GM23248 (cell line): ENCODE measurements around the gene UBP1. TPM values are rescaled to one million over a fixed set of nuclear protein-coding genes. Genes with fewer than 3 reads are reported as not detected.

Experiments used
- DNase-seq: peaks from one replicate; pipeline ENCODE4 v3.0.0-alpha.2; 2015
- H2AFZ ChIP-seq: fragments of 200-600 bp; sonication (generic); 2 replicates; pipeline ENCODE4 v1.6.1; 2016; ENCODE audit warnings: antibody characterized with exemption
- H3F3A ChIP-seq: fragments of 200-600 bp; sonication (generic); 2 replicates; pipeline ENCODE4 v1.6.1; 2016; ENCODE audit warnings: mild to moderate bottlenecking, antibody characterized with exemption, mixed run types; ENCODE audit not compliant: insufficient read depth
- H3K27ac ChIP-seq: fragments of 200-600 bp; sonication (generic); 2 replicates; pipeline ENCODE4 v1.5.1; 2016; ENCODE audit warnings: mild to moderate bottlenecking
- H3K27me3 ChIP-seq: fragments of 200-600 bp; sonication (generic); replicated peaks from 2 replicates; pipeline ENCODE4 v1.6.1; 2016; ENCODE audit warnings: mild to moderate bottlenecking; ENCODE audit not compliant: insufficient read depth
- H3K36me3 ChIP-seq: fragments of 200-600 bp; sonication (generic); 2 replicates; pipeline ENCODE4 v1.6.1; 2016; ENCODE audit warnings: low read depth, mild to moderate bottlenecking
- H3K4me1 ChIP-seq: fragments of 200-600 bp; sonication (generic); 2 replicates; pipeline ENCODE4 v1.6.1; 2016; ENCODE audit warnings: mild to moderate bottlenecking; ENCODE audit not compliant: insufficient read depth
- H3K4me2 ChIP-seq: fragments of 200-600 bp; sonication (generic); one replicate; pipeline ENCODE4 v1.6.1; 2016; ENCODE audit warnings: mild to moderate bottlenecking; ENCODE audit not compliant: unreplicated experiment
- H3K4me3 ChIP-seq: fragments of 200-600 bp; sonication (generic); 2 replicates; pipeline ENCODE4 v1.5.1; 2016; ENCODE audit warnings: mild to moderate bottlenecking
- H3K79me2 ChIP-seq: fragments of 200-600 bp; sonication (generic); 2 replicates; pipeline ENCODE4 v1.6.1; 2016; ENCODE audit warnings: mild to moderate bottlenecking; ENCODE audit not compliant: insufficient read depth
- H3K9ac ChIP-seq: fragments of 200-600 bp; sonication (generic); 2 replicates; pipeline ENCODE4 v1.6.1; 2016; ENCODE audit warnings: mild to moderate bottlenecking
- H3K9me2 ChIP-seq: fragments of 200-600 bp; sonication (generic); 2 replicates; pipeline ENCODE4 v1.6.1; 2016; ENCODE audit warnings: mixed run types, mild to moderate bottlenecking, moderate library complexity; ENCODE audit not compliant: insufficient read depth
- H3K9me3 ChIP-seq: fragments of 200-600 bp; sonication (generic); one replicate; pipeline ENCODE4 v1.6.1; 2017; ENCODE audit warnings: low read depth
- H4K20me1 ChIP-seq: fragments of 200-600 bp; sonication (generic); 2 replicates; pipeline ENCODE4 v1.6.0; 2016; ENCODE audit not compliant: insufficient read depth
- EZH2 ChIP-seq: fragments of 200-600 bp; sonication (generic); IDR thresholded peaks from 2 replicates; pipeline ENCODE4 v1.6.1; 2018; ENCODE audit warnings: antibody characterized with exemption, mild to moderate bottlenecking; ENCODE audit not compliant: insufficient read depth, poor library complexity, severe bottlenecking
- EZH2phosphoT487 ChIP-seq: fragments of 200-600 bp; sonication (generic); IDR thresholded peaks from 2 replicates; pipeline ENCODE4 v1.6.1; 2018; ENCODE audit warnings: antibody characterized with exemption, moderate library complexity, mild to moderate bottlenecking, low read depth; ENCODE audit not compliant: insufficient read depth
- WGBS, 2 experiments: methylation state at CpG; one replicate each; pipeline ENCODE4 v1.1.6; 2015 to 2017; ENCODE audit warnings: low lambda C conversion rate in 2 of 2, low coverage in 1 of 2; ENCODE audit errors: missing lambda C conversion rate in 2 of 2; 5-methylcytosine and 5-hydroxymethylcytosine counted together
- in situ Hi-C: fragments of 300-500 bp; cut with MboI; formaldehyde crosslinking; loops from 2 replicates; pipeline ENCODE4 v1.15.0; 2020
- polyA plus RNA-seq: library from polyadenylated mRNA; unstranded; fragments of >200 nt; fragmentation: Nextera tagmentation; extraction: Ambion mirVana; gene quantifications from 2 replicates; pipeline ENCODE4 v1.2.1, GENCODE V29; 2016
- total RNA-seq: library from RNA; depleted of rRNA; stranded (reverse); fragments of >200 nt; shearing (Covaris generic); gene quantifications from 2 replicates; pipeline ENCODE4 v1.2.3, GENCODE V29; 2014

Gene UBP1
- total and polyA plus RNA-seq, 2 experiments from 2014 or later: 12.5 to 38.7 TPM

DNA sequence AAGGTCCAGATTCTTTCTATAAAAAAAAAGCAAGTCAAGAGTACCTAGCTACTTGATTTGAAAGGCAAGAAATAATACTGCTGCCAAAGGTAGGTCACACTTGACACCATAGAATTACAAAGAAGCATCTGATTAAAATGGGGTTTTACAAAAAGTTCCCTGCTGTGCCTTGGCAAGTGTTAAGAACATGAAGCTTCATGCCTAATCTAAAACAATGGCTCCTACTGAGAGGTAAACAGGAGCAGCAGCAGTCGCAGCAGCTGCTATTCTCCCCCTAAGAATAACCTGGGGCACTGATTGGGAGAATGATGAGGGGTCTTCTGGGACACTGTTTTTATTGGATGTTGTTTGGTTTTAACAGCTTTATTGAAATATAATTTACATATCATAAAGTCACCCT, 14.1 kb downstream of the UBP1 start:
- Histone ChIP-seq H3K36me3 (peaks cover 20% of the 10 kb centered on the region), H3K27ac (no peak overlapping the region), H3K9me2 (no peaks in the 10 kb centered on the region), H3F3A (no peaks in the 10 kb centered on the region), H3K9ac (no peak overlapping the region), H3K27me3 (no peaks in the 10 kb centered on the region), H4K20me1 (peaks cover 11% of the 10 kb centered on the region; the same call in 1 of the 2 replicates), H3K79me2 (peaks cover 100% of the 10 kb centered on the region), H3K4me1 (peaks cover 4% of the 10 kb centered on the region; the same call in 1 of the 2 replicates), H3K4me3 (no peak overlapping the region), H3K9me3 (no peaks in the 10 kb centered on the region), H2AFZ (no peak overlapping the region), H3K4me2 (no peak overlapping the region)
- in situ Hi-C loops: no loop called here
- no peak for DNase-seq
- WGBS, 2 experiments: 54 to 62% methylated on average over 1 of the region's 1 CpG
- TF ChIP-seq EZH2 (no peak), EZH2phosphoT487 (no peak)

DNA sequence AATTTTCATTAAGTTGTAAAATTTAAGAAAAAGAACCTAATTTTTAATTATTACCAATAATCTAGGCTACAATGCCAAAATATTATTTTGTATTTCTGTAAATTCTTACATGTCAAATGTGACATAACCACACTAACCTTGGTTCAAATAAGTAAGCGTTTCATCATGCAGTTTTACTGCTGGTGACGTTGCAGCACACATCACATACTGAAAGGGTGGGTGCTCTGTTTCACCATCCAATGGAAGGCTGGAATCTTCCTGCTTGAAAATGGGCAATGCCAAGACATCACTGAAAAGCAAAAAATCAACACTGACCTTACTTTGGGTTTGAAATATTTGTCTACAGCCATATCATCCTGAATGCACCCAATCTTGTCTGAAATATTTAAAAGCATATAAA, 14.8 kb downstream of the UBP1 start:
- Histone ChIP-seq H3K9me2 (no peaks in the 10 kb centered on the region), H3K27ac (no peak overlapping the region), H3K9ac (no peak overlapping the region), H3K79me2 (peaks cover 100% of the 10 kb centered on the region), H3K27me3 (no peaks in the 10 kb centered on the region), H3F3A (no peaks in the 10 kb centered on the region), H3K4me3 (no peak overlapping the region), H3K9me3 (no peaks in the 10 kb centered on the region), H2AFZ (no peak overlapping the region), H3K4me2 (no peak overlapping the region), H4K20me1 (peaks cover 11% of the 10 kb centered on the region; the same call in 1 of the 2 replicates), H3K4me1 (peaks cover 4% of the 10 kb centered on the region; the same call in 1 of the 2 replicates), H3K36me3 (peaks cover 23% of the 10 kb centered on the region)
- DNase-seq: peak; percentile 10
- in situ Hi-C loops: no loop called here
- WGBS, 2 experiments: 72 to 75% methylated on average over 2 of the region's 2 CpGs
- TF ChIP-seq EZH2phosphoT487 (no peak), EZH2 (no peak)

DNA sequence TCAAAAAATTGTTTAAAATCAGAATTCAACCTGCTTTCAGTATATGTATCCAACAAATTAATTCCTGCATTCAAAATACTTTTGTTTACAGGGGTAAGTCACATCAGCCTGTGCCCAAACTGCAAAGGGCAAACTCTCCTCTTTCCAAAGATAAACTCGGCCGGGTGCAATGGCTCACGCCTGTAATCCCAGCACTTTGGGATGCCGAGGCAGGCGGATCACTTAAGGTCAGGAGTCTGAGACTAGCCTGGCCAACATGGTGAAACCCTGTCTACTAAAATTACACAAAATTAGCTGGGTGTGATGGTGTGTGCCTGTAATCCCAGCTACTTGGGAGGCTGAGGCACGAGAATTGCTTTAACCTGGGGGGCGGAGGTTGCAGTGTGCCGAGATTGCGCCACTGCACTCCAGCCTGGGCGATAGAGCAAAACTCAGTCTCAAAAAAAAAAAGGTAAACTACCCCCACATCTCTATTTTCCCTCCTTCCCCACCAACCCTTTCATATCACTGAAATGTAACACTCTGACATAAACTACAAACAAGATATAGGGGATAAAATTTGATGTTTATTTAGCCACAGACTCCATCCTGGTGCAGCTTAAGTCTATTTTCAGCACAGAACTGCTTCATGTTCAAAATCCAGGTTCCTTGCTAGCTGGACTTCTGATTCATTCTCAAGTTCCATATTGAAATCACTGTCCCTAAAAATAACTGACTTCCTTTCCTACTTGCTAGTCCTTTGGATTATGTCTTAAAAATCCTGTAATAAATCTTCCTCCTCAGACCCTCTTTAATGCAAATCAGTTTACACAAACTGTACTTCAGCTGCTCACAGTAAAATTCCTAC, 15.4 kb downstream of the UBP1 start:
- no peak overlapping the region for H3K9ac ChIP-seq
- H2AFZ ChIP-seq: no peak overlapping the region
- WGBS, 2 experiments: 96 to 98% methylated on average over 10 of the region's 10 CpGs
- in situ Hi-C loops: no loop called here
- no peak overlapping the region for H3K4me3 ChIP-seq
- H3K4me2 ChIP-seq: no peak overlapping the region
- no peaks in the 10 kb centered on the region for H3K27me3 ChIP-seq
- H3K4me1 ChIP-seq: peaks cover 7% of the 10 kb centered on the region; the same call in 1 of the 2 replicates
- TF ChIP-seq EZH2phosphoT487: no peak
- TF ChIP-seq EZH2: no peak
- H3F3A ChIP-seq: 0 out of 2 replicates have a peak, but pooled peaks cover 4% of the 10 kb centered on the region
- peaks cover 100% of the 10 kb centered on the region for H3K79me2 ChIP-seq
- peaks cover 27% of the 10 kb centered on the region for H3K36me3 ChIP-seq
- H4K20me1 ChIP-seq: peaks cover 10% of the 10 kb centered on the region; the same call in 1 of the 2 replicates
- no peak overlapping the region for H3K27ac ChIP-seq
- DNase-seq: peak; percentile 14
- H3K9me3 ChIP-seq: no peaks in the 10 kb centered on the region
- no peaks in the 10 kb centered on the region for H3K9me2 ChIP-seq

DNA sequence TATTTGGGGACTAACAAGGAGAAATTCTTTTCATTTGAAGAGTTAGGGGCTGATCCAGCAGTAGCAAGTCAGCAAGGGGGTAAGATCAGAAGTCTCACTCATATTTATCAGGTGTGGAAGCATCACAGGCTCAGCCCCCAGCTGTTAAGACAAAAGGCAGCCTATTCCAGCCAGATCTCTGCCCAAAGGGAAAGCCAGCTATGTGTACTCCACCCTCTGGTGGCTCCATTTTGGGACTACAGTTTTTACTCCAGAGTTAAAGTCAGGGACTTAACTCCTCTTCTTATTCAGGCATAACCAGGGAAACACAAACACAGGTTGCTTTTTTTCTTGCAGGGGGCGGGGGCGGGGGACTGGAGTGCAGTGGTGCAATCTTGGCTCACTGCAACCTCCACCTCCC, 19.2 kb downstream of the UBP1 start:
- Histone ChIP-seq H3K27ac (no peak overlapping the region), H3K27me3 (no peaks in the 10 kb centered on the region), H3K4me3 (no peak overlapping the region), H3K4me1 (peaks cover 13% of the 10 kb centered on the region), H3K9me2 (no peaks in the 10 kb centered on the region), H3K36me3 (peaks cover 34% of the 10 kb centered on the region), H2AFZ (no peak overlapping the region), H3K79me2 (peaks cover 100% of the 10 kb centered on the region), H3K9me3 (no peaks in the 10 kb centered on the region), H3K4me2 (no peak overlapping the region), H3F3A (peaks cover 11% of the 10 kb centered on the region; the same call in 1 of the 2 replicates), H3K9ac (no peak overlapping the region), H4K20me1 (0 out of 2 replicates have a peak, but pooled peaks cover 5% of the 10 kb centered on the region)
- 94 to 96% methylated on average over 2 of the region's 2 CpGs for WGBS, 2 experiments
- DNase-seq: no peak
- TF ChIP-seq EZH2phosphoT487 (no peak), EZH2 (no peak)
- in situ Hi-C loops: no loop called here
